ENCODE results near the gene ABHD13.
"Not testable (repeated sequence)": the region's sequence is repeated elsewhere in the genome, so short reads cannot be mapped to it uniquely, and the experiment has no call there.

The ABHD13 gene

GRCh38 chr13:108218044-108218974 is at the start of gene ABHD13:
ABHD13 (plus strand) TSS chr13:108218392; CDS start chr13:108229219, 10,827 bp downstream.
- peak; percentile 95 for DNase-seq

GRCh38 chr13:108168929-108169328 is 49.3 kb upstream of the ABHD13 start:
- no peak for DNase-seq

- DNase-seq = peak; percentile 47
Observed at GRCh38 chr13:108176685-108177274, 41.4 kb upstream of the ABHD13 start.

GRCh38 chr13:108178078-108178477 is 40.1 kb upstream of the ABHD13 start:
- DNase-seq = no peak

GRCh38 chr13:108182652-108183051 is 35.5 kb upstream of the ABHD13 start:
- DNase-seq = no peak

GRCh38 chr13:108185223-108185622 is 33.0 kb upstream of the ABHD13 start:
- no peak for DNase-seq

GRCh38 chr13:108188260-108188659 is 29.9 kb upstream of the ABHD13 start:
- DNase-seq = no peak

GRCh38 chr13:108190897-108191296 is 27.3 kb upstream of the ABHD13 start:
- DNase-seq = no peak

- DNase-seq = no peak
Observed at GRCh38 chr13:108193806-108194205, 24.4 kb upstream of the ABHD13 start.

- DNase-seq = no peak
Observed at GRCh38 chr13:108194435-108194936, 23.7 kb upstream of the ABHD13 start.

GRCh38 chr13:108195146-108195545 is 23.0 kb upstream of the ABHD13 start:
- DNase-seq = no peak

GRCh38 chr13:108195861-108196260 is 22.3 kb upstream of the ABHD13 start:
- no peak for DNase-seq

- DNase-seq = peak; percentile 53
Observed at GRCh38 chr13:108200781-108201398, 17.3 kb upstream of the ABHD13 start.

- DNase-seq = no peak
Observed at GRCh38 chr13:108210551-108210950, 7.6 kb upstream of the ABHD13 start.

- DNase-seq = no peak
Observed at GRCh38 chr13:108212886-108213285, 5.3 kb upstream of the ABHD13 start.

- DNase-seq = no peak
Observed at GRCh38 chr13:108213946-108214345, 4.2 kb upstream of the ABHD13 start.

GRCh38 chr13:108214441-108215271 is 3.5 kb upstream of the ABHD13 start:
- DNase-seq = no peak

GRCh38 chr13:108215436-108215835 is 2.8 kb upstream of the ABHD13 start, which contains the start of gene LIG4:
LIG4 (minus strand) TSS chr13:108215536; CDS start chr13:108211268, 4,268 bp downstream.
- DNase-seq = peak; percentile 95

- DNase-seq = not testable (repeated sequence)
Observed at GRCh38 chr13:108217307-108218043, 717 bp upstream of the ABHD13 start.

- peak; percentile 20 for DNase-seq
Observed at GRCh38 chr13:108220041-108220440, 1.8 kb downstream of the ABHD13 start.

GRCh38 chr13:108223687-108224503 is 5.7 kb downstream of the ABHD13 start:
- no peak for DNase-seq
